Right lung (tissue), 5 donors: ENCODE measurements around the gene SYNGR1. TPM values are rescaled to one million over a fixed set of nuclear protein-coding genes. Genes with fewer than 3 reads are reported as not detected.
"Not testable (repeated sequence)": the region's sequence is repeated elsewhere in the genome, so short reads cannot be mapped to it uniquely, and the experiment has no call there.

ENCODE experiments used
- DNase-seq, 2 donors: peaks; one replicate each; pipeline ENCODE4 v3.0.0-alpha.2; 2013
- polyA plus RNA-seq, 5 donors: library from polyadenylated mRNA; unstranded; fragments of 120-200 nt; gene quantifications; one replicate each; pipeline versions ENCODE4 v1.2.1 to v1.2.3, GENCODE V29; 2013; ENCODE audit warnings: inconsistent platforms in 1 of 5, low replicate concordance in 1 of 5; ENCODE audit not compliant: insufficient read length in 5 of 5, insufficient read depth in 1 of 5

The SYNGR1 gene
- polyA plus RNA-seq, 5 donors: 22.8 to 35.0 (median 27.6) TPM

GRCh38 chr22:39395936-39396796 is 46.4 kb downstream of the SYNGR1 start:
- DNase-seq: no peak

GRCh38 chr22:39396797-39397195 is 47.0 kb downstream of the SYNGR1 start:
- DNase-seq: no peak

- no peak for DNase-seq
Observed at GRCh38 chr22:39401301-39401631, 51.5 kb downstream of the SYNGR1 start.

- peak; percentile 44 to 59 for DNase-seq
Observed at GRCh38 chr22:39405346-39406085, 55.7 kb downstream of the SYNGR1 start.

- DNase-seq: no peak
Observed at GRCh38 chr22:39408173-39408572, 58.4 kb downstream of the SYNGR1 start.

- DNase-seq: no peak
Observed at GRCh38 chr22:39408807-39409206, 59.0 kb downstream of the SYNGR1 start.

GRCh38 chr22:39409516-39410029 is 59.8 kb downstream of the SYNGR1 start:
- DNase-seq: no peak

GRCh38 chr22:39410264-39410663 is 60.5 kb downstream of the SYNGR1 start:
- DNase-seq: no peak

- not testable (repeated sequence) for DNase-seq
Observed at GRCh38 chr22:39411828-39412365, 62.1 kb downstream of the SYNGR1 start.

GRCh38 chr22:39413204-39413603 is 63.4 kb downstream of the SYNGR1 start:
- not testable (repeated sequence) for DNase-seq

- DNase-seq: no peak
Observed at GRCh38 chr22:39414377-39414776, 64.6 kb downstream of the SYNGR1 start.

GRCh38 chr22:39414886-39415285 is 65.1 kb downstream of the SYNGR1 start:
- DNase-seq: no peak

GRCh38 chr22:39415506-39415905 is 65.7 kb downstream of the SYNGR1 start:
- DNase-seq: no peak

- no peak for DNase-seq
Observed at GRCh38 chr22:39416319-39416718, 66.5 kb downstream of the SYNGR1 start.

GRCh38 chr22:39417641-39418040 is 67.8 kb downstream of the SYNGR1 start:
- no peak for DNase-seq

- no peak for DNase-seq
Observed at GRCh38 chr22:39418696-39419095, 68.9 kb downstream of the SYNGR1 start.

- DNase-seq: no peak
Observed at GRCh38 chr22:39419096-39419495, 69.3 kb downstream of the SYNGR1 start.

GRCh38 chr22:39419911-39420310 is 70.1 kb downstream of the SYNGR1 start:
- no peak for DNase-seq

- no peak for DNase-seq
Observed at GRCh38 chr22:39421691-39422090, 71.9 kb downstream of the SYNGR1 start.

- no peak for DNase-seq
Observed at GRCh38 chr22:39422101-39422500, 72.3 kb downstream of the SYNGR1 start.

- no peak for DNase-seq
Observed at GRCh38 chr22:39422721-39423120, 72.9 kb downstream of the SYNGR1 start.

GRCh38 chr22:39423976-39424375 is 74.2 kb downstream of the SYNGR1 start:
- no peak for DNase-seq
